T-helper 2 cell treated with Interferon-gamma antibody and Interleukin-4, amounts not matched to agents 5 μg/mL and 100 μg/mL, for 36 hours (primary cell): Measurements from ENCODE around the gene ZNF516.
A peak's percentile ranks its signal among the peaks of the same experiment; 100 is the strongest.
"Not testable (repeated sequence)": the region's sequence is repeated elsewhere in the genome, so short reads cannot be mapped to it uniquely, and the experiment has no call there.

Source experiments
- DNase-seq: peaks from one replicate; pipeline ENCODE4 v3.0.0; 2021; ENCODE audit warnings: low spot score
- H3K27ac Mint-ChIP-seq: one replicate; pipeline ENCODE4 v1.8.0; 2021; ENCODE audit warnings: mild to moderate bottlenecking, mixed read lengths
- H3K27me3 Mint-ChIP-seq: one replicate; pipeline ENCODE4 v1.8.0; 2021; ENCODE audit warnings: low read depth, mixed read lengths
- H3K36me3 Mint-ChIP-seq: one replicate; pipeline ENCODE4 v1.8.0; 2021; ENCODE audit warnings: low read depth, mixed read lengths
- H3K4me1 Mint-ChIP-seq: one replicate; pipeline ENCODE4 v1.8.0; 2021; ENCODE audit warnings: low read depth, mixed read lengths
- H3K4me3 Mint-ChIP-seq: one replicate; pipeline ENCODE4 v1.8.0; 2022; ENCODE audit warnings: mild to moderate bottlenecking, moderate library complexity, mixed read lengths
- H3K9me3 Mint-ChIP-seq: one replicate; pipeline ENCODE4 v1.8.0; 2021; ENCODE audit warnings: mixed read lengths

Gene ZNF516

DNA sequence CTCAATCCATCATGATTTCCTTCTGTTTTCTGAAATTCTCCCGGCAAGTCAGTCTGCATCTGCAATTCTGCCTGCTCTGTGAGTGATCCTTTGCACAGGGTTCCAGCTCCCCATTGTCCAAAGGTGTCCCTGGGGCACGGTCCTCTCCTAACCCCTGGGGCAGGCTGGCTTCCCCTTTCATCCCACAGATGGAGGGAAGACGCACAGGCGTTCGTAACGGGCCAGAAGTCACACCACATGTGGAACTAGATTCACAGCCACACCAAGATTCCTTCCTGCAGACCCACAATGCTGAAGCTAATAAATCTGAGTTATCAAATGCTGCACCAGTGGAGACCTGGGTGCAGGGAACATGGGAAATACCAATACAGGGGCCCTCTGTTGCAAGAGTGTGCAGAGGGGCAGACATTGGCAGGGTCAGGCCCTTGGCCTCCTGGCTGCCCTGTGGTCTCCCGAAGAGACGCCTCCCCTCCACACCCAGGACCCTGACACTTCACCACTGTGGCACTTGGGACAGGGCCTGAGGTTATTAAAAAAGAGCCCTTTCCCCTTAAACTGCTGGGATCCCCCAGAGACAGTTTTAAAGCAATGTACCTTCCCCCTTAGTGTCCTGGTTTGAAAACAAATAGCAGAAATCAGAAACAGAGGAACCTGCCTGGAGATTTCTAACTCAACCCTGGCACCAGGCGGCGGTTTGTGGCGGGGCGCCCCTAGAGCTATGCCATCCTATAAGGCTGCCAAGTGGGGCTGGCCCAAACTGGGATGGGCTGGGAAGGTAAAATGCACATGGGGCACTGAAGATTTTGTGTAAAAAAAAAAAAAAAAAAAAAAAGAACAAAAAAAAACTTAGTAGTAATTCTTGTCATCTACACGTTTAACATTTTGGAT, 15.4 kb downstream of the ZNF516 start:
- Mint-ChIP-seq H3K4me1 (peaks cover 6% of the 10 kb centered on the region), H3K27me3 (peaks cover 29% of the 10 kb centered on the region), H3K36me3 (no peaks in the 10 kb centered on the region), H3K9me3 (no peaks in the 10 kb centered on the region), H3K27ac (no peak overlapping the region), H3K4me3 (no peak overlapping the region)
- DNase-seq: no peak

DNA sequence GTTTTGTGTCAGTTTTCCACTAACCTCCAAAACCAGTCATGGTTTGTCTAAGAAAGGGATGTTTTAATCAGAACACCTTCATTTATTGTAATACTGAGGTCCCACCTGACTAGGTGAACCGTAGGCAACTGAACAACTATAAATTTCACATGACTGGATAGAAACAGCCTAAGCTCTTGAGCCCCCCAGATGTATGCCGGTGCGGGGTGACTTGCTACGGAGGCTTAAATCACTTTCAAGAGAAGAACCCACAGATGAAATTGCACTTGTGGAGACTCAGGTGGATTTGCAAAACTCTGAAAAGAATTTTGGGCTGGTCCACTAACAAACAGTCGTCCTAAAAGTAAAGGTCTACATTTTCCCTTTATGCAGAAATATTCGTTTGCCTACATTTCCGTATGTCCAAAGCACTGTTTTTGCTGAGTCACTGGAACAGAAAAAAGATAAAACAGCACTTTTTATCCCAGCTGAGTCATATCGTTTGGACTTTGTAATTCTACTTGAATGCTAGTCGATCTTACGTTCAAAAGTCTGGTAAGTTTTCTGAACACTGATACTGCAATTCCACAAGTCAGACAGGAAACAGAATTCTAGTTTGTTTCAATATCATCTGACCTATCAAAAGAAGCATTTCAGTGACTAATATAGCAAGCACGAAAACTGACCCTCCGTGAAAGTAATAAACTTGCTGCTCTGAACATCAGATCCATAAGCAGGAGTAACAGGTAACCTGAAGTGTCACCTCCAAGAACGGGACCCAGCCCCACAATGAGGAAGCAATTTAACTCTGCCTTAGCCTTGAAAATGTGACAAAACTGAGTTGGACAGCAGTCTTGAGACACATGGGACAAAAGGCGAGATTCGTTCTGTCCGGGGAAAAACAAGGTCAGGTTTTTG, 18.1 kb downstream of the ZNF516 start:
- peaks cover 30% of the 10 kb centered on the region for H3K27me3 Mint-ChIP-seq
- no peak overlapping the region for H3K4me3 Mint-ChIP-seq
- no peak overlapping the region for H3K27ac Mint-ChIP-seq
- no peak for DNase-seq
- H3K36me3 Mint-ChIP-seq: no peaks in the 10 kb centered on the region
- peaks cover 9% of the 10 kb centered on the region for H3K4me1 Mint-ChIP-seq
- H3K9me3 Mint-ChIP-seq: no peaks in the 10 kb centered on the region

DNA sequence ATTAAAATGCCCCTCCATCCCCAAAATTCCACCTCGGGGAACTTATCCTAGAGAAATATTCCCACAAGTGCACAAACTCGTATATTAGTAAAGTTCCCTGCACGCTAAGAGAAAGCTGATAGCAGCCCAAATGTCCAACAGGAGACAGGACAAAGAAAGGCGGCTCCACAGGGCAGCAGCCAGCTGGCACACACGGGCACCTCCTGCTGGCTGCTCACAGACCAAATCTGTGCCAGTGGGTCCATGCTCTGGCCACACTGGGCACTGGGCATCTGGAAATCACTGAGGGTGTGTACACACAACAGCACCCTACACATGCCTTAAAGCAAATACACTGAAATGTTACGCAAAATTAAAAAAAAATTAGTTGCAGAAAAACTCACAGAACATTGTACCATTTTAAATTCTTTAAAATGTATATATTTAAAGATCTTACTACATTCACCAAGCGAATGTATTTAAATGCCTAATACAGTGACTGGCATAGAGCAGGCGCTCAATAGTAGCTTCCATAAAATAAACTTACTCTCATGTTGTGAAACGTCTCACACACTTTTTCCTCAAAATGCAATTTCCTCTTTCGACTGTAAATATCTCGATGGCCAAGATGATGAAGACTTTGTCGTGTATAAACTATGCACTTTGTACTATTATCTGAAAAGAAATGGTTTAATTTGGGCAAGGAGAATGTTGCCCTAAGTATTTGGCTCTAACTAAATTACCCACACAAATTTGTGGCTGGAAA, 19.4 kb downstream of the ZNF516 start:
- Mint-ChIP-seq H3K4me1 (peaks cover 9% of the 10 kb centered on the region), H3K27me3 (peaks cover 30% of the 10 kb centered on the region), H3K36me3 (no peaks in the 10 kb centered on the region), H3K9me3 (no peaks in the 10 kb centered on the region), H3K4me3 (no peak overlapping the region), H3K27ac (no peak overlapping the region)
- DNase-seq: no peak

DNA sequence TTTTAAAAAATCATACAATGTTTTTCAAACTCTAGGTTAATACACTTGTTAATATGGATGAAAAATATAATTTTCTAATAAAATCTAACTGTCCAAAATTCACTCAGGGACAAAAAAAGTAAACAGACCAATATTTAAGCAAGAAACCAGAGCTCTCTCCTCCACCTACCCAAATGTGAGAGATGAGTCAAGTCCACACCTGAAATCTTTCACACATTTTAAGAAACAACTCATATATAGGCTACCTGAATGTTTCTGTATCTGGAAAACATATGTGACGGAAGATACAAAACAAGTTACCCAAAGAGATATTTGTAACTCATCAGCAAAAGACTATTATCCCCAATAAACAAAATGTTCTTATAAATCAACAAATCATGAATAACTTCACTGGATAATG, 20.2 kb downstream of the ZNF516 start:
- H3K36me3 Mint-ChIP-seq: no peaks in the 10 kb centered on the region
- H3K9me3 Mint-ChIP-seq: no peaks in the 10 kb centered on the region
- H3K27ac Mint-ChIP-seq: no peak overlapping the region
- H3K4me3 Mint-ChIP-seq: no peak overlapping the region
- peaks cover 30% of the 10 kb centered on the region for H3K27me3 Mint-ChIP-seq
- H3K4me1 Mint-ChIP-seq: peaks cover 9% of the 10 kb centered on the region
- DNase-seq: no peak

DNA sequence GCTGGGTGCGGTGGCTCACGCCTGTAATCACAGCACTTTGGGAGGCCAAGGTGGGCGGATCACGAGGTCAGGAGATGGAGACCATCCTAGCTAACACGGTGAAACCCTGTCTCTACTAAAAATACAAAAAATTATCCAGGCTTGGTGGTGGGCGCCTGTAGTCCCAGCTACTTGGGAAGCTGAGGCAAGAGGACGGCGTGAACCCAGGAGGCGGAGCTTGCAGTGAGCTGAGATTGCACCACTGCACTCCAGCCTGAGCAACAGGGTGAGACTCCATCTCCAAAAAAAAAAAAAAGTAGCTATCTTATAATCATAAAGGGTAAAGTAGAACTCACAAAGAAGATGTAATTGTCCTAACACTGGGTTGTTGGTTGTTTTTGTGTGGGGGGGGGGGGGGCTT, 21.5 kb downstream of the ZNF516 start:
- H3K27ac Mint-ChIP-seq, H3K36me3 Mint-ChIP-seq, DNase-seq, H3K9me3 Mint-ChIP-seq, H3K4me1 Mint-ChIP-seq, H3K4me3 Mint-ChIP-seq: not testable (repeated sequence)
- peaks cover 30% of the 10 kb centered on the region for H3K27me3 Mint-ChIP-seq

DNA sequence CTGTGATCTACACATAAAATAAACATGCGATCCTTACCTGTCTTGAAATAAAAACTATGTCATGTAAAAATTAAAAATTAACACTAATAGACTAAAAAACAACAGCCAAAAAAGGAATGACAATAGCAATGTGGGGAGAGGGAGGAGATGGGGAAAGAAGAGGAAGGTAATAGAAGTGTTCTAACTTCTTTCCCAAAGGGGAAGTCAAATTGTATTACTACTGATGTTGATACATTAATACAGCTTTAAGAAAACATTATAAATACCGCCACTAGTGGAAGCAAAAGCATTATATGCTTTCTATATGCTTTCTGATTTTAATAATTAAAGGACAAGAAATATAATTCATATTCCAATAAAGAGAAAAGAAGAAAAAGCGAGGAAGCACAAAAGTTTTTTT, 22.2 kb downstream of the ZNF516 start:
- peaks cover 10% of the 10 kb centered on the region for H3K4me1 Mint-ChIP-seq
- H3K27ac Mint-ChIP-seq: no peak overlapping the region
- peaks cover 27% of the 10 kb centered on the region for H3K27me3 Mint-ChIP-seq
- H3K36me3 Mint-ChIP-seq: no peaks in the 10 kb centered on the region
- no peak for DNase-seq
- no peaks in the 10 kb centered on the region for H3K9me3 Mint-ChIP-seq
- no peak overlapping the region for H3K4me3 Mint-ChIP-seq

DNA sequence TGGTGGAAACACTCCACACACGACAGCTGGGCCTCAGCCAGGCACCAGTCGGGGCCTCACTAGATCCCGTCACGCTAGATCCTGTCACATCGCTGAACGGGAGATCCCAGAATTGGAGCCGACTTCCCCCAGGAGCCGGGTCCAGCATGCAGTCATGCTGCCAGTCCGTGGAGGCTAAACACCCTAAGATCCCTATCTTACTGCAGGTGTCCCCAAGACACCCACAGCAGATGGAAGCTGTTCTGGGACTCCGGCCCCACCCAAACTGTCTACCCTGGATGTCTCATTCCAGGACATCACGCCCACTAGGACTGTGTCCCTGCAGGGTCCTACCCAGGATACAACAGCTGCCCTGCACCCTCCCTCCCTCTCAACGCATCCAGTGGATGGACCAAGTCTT, 23.4 kb downstream of the ZNF516 start:
- H3K4me1 Mint-ChIP-seq: peaks cover 9% of the 10 kb centered on the region
- H3K27ac Mint-ChIP-seq: no peak overlapping the region
- H3K27me3 Mint-ChIP-seq: peaks cover 16% of the 10 kb centered on the region
- DNase-seq: no peak
- no peaks in the 10 kb centered on the region for H3K36me3 Mint-ChIP-seq
- no peak overlapping the region for H3K4me3 Mint-ChIP-seq
- no peaks in the 10 kb centered on the region for H3K9me3 Mint-ChIP-seq

DNA sequence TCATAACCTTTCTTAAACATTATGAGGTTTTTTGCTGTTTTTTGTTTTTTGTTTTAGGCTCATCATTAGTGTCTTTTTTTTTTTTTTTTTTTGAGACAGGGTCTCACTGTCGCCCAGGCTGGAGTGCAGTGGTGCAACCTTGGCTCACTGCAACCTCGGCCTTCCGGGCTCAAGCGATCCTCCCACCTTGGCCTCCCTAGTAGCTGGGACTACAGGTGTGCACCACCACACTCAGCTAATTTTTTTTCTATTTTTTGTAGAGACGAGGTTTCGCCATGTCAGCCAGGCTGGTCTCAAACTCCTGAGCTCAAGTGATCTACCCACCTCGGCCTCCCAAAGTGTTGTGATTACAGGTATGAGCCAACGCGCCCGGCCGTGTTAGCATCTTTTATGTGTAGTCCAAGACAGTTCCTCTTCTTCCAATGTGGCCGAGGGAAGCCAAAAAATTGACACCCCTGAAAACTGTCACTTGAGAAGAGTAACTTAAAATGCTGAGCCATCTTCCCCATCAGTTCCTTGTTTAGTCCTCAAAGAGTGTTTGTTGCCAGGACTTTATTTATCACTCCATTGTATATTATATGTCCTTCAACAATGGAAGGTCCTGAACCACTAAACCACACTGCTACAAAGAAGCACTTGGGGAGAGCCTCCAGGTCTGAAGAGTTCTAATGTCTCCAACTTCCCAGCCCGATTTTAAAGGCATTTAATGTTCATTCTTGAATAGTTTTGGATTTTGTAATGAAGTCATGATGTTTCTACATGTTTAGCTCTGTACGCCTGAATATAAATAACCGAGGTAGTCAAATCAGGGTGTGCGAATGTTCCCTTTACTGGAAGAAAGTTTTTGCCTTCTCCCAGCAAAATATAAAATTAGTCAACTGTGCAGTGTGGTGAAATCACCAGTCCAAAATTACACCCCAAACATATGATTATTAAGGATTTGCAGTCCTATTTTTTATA, 26.4 kb downstream of the ZNF516 start:
- Mint-ChIP-seq H3K36me3 (no peaks in the 10 kb centered on the region), H3K27me3 (no peaks in the 10 kb centered on the region), H3K4me3 (no peak overlapping the region), H3K27ac (no peak overlapping the region), H3K4me1 (peaks cover 8% of the 10 kb centered on the region), H3K9me3 (no peaks in the 10 kb centered on the region)
- no peak for DNase-seq

DNA sequence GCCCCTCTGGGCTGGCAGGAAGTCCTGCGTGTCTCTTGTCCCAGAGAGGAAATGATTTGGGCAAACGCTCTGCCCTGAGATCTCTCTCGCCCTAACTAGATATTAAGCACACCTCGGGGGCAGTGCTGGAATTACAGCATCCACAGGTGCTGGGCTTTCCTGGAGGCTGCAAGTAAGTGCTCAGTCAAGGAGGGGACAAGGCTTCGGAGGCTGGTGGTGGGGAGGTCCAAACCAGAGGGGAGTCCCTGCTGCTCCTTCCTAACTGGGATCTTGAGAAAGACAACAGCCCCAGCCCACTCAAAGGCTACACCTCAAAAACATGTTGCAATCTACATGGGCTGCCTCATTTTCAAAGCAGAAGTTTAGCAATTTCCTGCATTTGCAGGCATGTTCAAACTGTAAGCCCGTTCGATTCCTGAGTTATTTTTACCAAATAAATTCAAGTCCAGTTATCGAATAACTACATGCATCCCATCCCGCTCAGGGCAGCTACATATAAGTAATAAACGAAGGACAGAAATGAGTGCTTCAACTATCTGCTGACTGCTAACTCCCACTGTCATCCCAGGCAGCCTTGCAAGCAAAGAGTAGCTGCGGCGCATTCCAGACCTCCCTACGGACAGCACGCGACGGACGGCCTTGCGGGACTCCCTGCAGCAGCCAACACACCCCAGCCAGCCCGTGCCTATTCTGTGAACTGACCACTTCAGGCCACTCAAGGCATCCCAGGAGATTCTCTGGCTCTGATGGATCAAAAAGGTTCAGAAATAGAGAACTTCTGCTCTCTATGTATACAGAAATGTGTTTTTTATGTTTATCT, 27.5 kb downstream of the ZNF516 start:
- DNase-seq: no peak
- peaks cover 8% of the 10 kb centered on the region for H3K4me1 Mint-ChIP-seq
- H3K4me3 Mint-ChIP-seq: peak overlapping the region; percentile 44
- H3K27ac Mint-ChIP-seq: no peak overlapping the region
- H3K27me3 Mint-ChIP-seq: no peaks in the 10 kb centered on the region
- H3K36me3 Mint-ChIP-seq: no peaks in the 10 kb centered on the region
- H3K9me3 Mint-ChIP-seq: no peaks in the 10 kb centered on the region

DNA sequence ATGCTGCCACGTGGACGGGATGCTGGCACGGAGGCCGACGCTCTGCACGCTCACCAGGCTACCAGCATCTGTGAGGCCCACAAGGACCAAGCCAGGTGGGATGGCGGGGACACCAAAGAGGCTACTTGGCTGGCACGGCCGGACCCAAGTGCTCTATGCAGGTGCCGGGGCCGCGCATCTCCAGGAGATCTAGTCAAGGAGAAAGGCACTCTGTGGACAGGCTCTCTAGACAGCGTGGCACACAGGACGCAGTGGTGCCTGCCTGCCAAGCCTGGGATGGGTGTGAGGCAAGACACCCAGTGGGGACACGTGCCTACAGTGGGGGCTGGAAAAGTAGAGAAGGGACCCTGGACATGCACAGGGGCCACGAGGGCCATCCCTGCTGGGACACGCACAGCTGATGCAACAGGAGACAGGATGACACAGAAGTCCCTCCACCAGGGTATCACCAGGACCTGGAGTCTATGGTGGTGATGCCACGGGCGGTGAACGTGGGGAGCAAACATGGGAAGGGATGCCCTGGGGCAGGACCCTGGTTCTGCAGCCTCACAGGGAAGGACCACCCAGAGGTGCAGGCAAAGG, 28.5 kb downstream of the ZNF516 start:
- no peaks in the 10 kb centered on the region for H3K9me3 Mint-ChIP-seq
- no peak for DNase-seq
- no peak overlapping the region for H3K27ac Mint-ChIP-seq
- no peaks in the 10 kb centered on the region for H3K36me3 Mint-ChIP-seq
- H3K4me1 Mint-ChIP-seq: peaks cover 8% of the 10 kb centered on the region
- H3K4me3 Mint-ChIP-seq: no peak overlapping the region
- H3K27me3 Mint-ChIP-seq: no peaks in the 10 kb centered on the region

DNA sequence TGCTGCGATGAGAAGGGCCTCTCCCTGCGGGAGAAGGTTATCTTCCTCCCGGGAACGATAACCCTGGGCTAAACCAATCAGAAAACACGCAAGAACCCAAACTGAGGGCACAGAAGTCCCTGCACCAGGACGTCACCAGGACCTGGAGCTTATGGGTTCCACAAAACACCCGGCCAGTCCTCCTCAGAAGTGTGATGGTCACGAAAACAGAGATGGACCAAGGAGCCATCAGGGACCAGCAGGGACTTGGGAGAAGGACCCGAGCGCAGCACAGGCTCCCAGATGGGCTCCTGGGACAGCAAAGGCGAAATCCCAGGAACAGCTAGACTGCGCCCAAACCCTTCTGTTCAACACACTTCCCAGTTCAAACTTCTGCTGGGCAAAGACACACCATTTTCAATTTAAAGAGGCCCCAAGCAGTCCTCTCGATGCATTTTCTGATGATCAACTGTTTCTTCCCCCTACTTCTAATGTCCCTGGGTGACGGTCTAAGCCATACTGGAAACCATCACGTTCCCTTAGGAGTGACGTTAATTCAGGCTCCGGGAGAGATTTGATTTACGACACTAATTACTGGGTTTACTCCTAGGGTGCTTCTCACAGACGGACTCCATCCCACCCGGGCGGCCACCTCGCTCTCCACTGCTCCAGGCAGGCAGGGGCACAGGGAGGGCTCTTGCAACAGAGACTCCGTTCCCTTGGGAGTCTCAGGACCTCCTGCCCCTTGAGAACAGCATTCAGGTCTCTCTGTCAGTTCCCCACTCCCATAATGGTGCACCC, 29.2 kb downstream of the ZNF516 start:
- H3K27ac Mint-ChIP-seq: no peak overlapping the region

More for the DNA sequence above, 29.2 kb downstream of the ZNF516 start:
- Mint-ChIP-seq H3K36me3 (no peaks in the 10 kb centered on the region), H3K4me3 (no peak overlapping the region), H3K9me3 (no peaks in the 10 kb centered on the region), H3K4me1 (peaks cover 8% of the 10 kb centered on the region), H3K27me3 (no peaks in the 10 kb centered on the region)
- no peak for DNase-seq
